Upper lobe of left lung (tissue), 4 donors: Measurements from ENCODE around the gene ITGBL1.

ENCODE experiments used
- POLR2A ChIP-seq, 4 donors: fragments of 450-650 bp; IDR thresholded peaks; one replicate each; pipeline ENCODE4 v1.5.1; 2016 to 2017; ENCODE audit warnings: antibody characterized with exemption in 4 of 4, mild to moderate bottlenecking in 2 of 4
- TF ChIP-seq, protein P1 (sequence below), 6 experiments: fragments of 450-650 bp in 4 of 6; fragments of 200-600 bp in 2 of 6; sonication (generic) in 2 of 6; IDR thresholded peaks; one replicate each; pipeline ENCODE4 v1.5.1; 2016 to 2019; ENCODE audit warnings: antibody characterized with exemption in 6 of 6

DNA sequence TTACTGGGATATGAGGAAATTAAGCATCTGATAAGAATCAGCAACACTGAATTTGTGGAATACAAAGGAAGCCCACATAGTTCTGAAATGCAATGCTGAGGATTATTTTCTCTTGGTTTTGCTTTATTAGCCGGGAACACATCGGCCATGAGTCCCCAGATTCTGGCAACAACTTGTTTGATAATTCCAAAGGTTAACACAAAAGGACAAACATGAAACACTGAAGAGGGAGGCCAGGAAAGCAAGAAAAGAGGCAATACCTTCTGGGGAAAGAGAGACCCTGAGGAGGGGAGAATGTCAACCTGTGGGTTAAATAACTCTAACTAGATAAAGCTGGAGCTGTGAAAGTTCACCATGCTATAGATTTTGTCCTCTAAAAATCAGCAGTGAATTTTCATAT, 285.9 kb downstream of the ITGBL1 start:
- no peak for TF ChIP-seq POLR2A (IDR thresholded peaks at IDR 0.05)
- TF ChIP-seq, protein P1, sequence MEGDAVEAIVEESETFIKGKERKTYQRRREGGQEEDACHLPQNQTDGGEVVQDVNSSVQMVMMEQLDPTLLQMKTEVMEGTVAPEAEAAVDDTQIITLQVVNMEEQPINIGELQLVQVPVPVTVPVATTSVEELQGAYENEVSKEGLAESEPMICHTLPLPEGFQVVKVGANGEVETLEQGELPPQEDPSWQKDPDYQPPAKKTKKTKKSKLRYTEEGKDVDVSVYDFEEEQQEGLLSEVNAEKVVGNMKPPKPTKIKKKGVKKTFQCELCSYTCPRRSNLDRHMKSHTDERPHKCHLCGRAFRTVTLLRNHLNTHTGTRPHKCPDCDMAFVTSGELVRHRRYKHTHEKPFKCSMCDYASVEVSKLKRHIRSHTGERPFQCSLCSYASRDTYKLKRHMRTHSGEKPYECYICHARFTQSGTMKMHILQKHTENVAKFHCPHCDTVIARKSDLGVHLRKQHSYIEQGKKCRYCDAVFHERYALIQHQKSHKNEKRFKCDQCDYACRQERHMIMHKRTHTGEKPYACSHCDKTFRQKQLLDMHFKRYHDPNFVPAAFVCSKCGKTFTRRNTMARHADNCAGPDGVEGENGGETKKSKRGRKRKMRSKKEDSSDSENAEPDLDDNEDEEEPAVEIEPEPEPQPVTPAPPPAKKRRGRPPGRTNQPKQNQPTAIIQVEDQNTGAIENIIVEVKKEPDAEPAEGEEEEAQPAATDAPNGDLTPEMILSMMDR (IDR thresholded peaks at IDR 0.05), result no peak
